Measurements from ENCODE around the gene KCNIP3. TPM values are rescaled to one million over a fixed set of nuclear protein-coding genes. Genes with fewer than 3 reads are reported as not detected.

Gene KCNIP3
- total RNA-seq, 1 donor from 2014 or later, result 0.68 TPM

- H3K27ac Mint-ChIP-seq (ENCODE audit: unreplicated experiment), result no peak overlapping the region
- Histone ChIP-seq H3K27ac (ENCODE audit: low read depth, low read length) (no peak overlapping the region), H3K4me2 (ENCODE audit: low read length) (no peak overlapping the region), H3K4me1 (ENCODE audit: insufficient read depth, low read length) (no peaks in the 10 kb centered on the region), H3K27me3 (ENCODE audit: insufficient read depth, low read length) (no peaks in the 10 kb centered on the region), H3K4me3 (ENCODE audit: insufficient read depth, low read depth, low read length) (no peak overlapping the region), H3K36me3 (ENCODE audit: insufficient read depth, low read length) (no peaks in the 10 kb centered on the region), H3K79me2 (ENCODE audit: insufficient read depth, low read length) (no peaks in the 10 kb centered on the region), H3K9ac (ENCODE audit: low read length) (no peak overlapping the region), H4K20me1 (ENCODE audit: insufficient read depth, low read length) (no peaks in the 10 kb centered on the region), H2AFZ (ENCODE audit: low read depth, low read length) (no peak overlapping the region), H3K9me3 (ENCODE audit: insufficient read depth, low read depth, low read length) (no peaks in the 10 kb centered on the region)
- H3K27me3 Mint-ChIP-seq (ENCODE audit: low read depth, unreplicated experiment), result peaks cover 37% of the 10 kb centered on the region
- FAIRE-seq (no peak), DNase-seq (ENCODE audit: low read depth) (no peak)
- TF ChIP-seq CTCF (IDR thresholded peaks at IDR 0.05; ENCODE audit: insufficient read depth, low read depth, low read length) (no peak), EZH2 (IDR thresholded peaks at IDR 0.05; ENCODE audit: insufficient read depth, low read length) (no peak)
- H3K36me3 Mint-ChIP-seq (ENCODE audit: low read depth, unreplicated experiment), result no peaks in the 10 kb centered on the region
- no peak overlapping the region for H3K4me3 Mint-ChIP-seq (ENCODE audit: unreplicated experiment)
- peaks cover 3% of the 10 kb centered on the region for H3K9me3 Mint-ChIP-seq (ENCODE audit: unreplicated experiment)
- H3K4me1 Mint-ChIP-seq (ENCODE audit: low read depth, unreplicated experiment), result no peaks in the 10 kb centered on the region
Measured at GRCh38 chr2:95386031-95386430, 88.9 kb downstream of the KCNIP3 start.

GRCh38 chr2:95387358-95387757 lies 90.2 kb downstream of the KCNIP3 start:
- Mint-ChIP-seq H3K27me3 (ENCODE audit: low read depth, unreplicated experiment) (peaks cover 31% of the 10 kb centered on the region), H3K9me3 (ENCODE audit: unreplicated experiment) (peaks cover 7% of the 10 kb centered on the region), H3K4me1 (ENCODE audit: low read depth, unreplicated experiment) (no peaks in the 10 kb centered on the region), H3K36me3 (ENCODE audit: low read depth, unreplicated experiment) (no peaks in the 10 kb centered on the region), H3K27ac (ENCODE audit: unreplicated experiment) (no peak overlapping the region), H3K4me3 (ENCODE audit: unreplicated experiment) (no peak overlapping the region)
- H2AFZ ChIP-seq (ENCODE audit: low read depth, low read length), result no peak overlapping the region
- H3K79me2 ChIP-seq (ENCODE audit: insufficient read depth, low read length), result no peaks in the 10 kb centered on the region
- no peaks in the 10 kb centered on the region for H4K20me1 ChIP-seq (ENCODE audit: insufficient read depth, low read length)
- no peaks in the 10 kb centered on the region for H3K9me3 ChIP-seq (ENCODE audit: insufficient read depth, low read depth, low read length)
- no peak for TF ChIP-seq CTCF (IDR thresholded peaks at IDR 0.05; ENCODE audit: insufficient read depth, low read depth, low read length)
- TF ChIP-seq EZH2 (IDR thresholded peaks at IDR 0.05; ENCODE audit: insufficient read depth, low read length), result no peak
- no peaks in the 10 kb centered on the region for H3K27me3 ChIP-seq (ENCODE audit: insufficient read depth, low read length)
- no peak overlapping the region for H3K9ac ChIP-seq (ENCODE audit: low read length)
- no peaks in the 10 kb centered on the region for H3K4me1 ChIP-seq (ENCODE audit: insufficient read depth, low read length)
- H3K36me3 ChIP-seq (ENCODE audit: insufficient read depth, low read length), result no peaks in the 10 kb centered on the region
- H3K27ac ChIP-seq (ENCODE audit: low read depth, low read length), result no peak overlapping the region
- H3K4me2 ChIP-seq (ENCODE audit: low read length), result no peak overlapping the region
- H3K4me3 ChIP-seq (ENCODE audit: insufficient read depth, low read depth, low read length), result no peak overlapping the region
- FAIRE-seq (no peak), DNase-seq (ENCODE audit: low read depth) (no peak)

- no peak overlapping the region for H3K4me3 ChIP-seq (ENCODE audit: insufficient read depth, low read depth, low read length)
- TF ChIP-seq CTCF (IDR thresholded peaks at IDR 0.05; ENCODE audit: insufficient read depth, low read depth, low read length) (no peak), EZH2 (IDR thresholded peaks at IDR 0.05; ENCODE audit: insufficient read depth, low read length) (no peak)
- H3K9me3 ChIP-seq (ENCODE audit: insufficient read depth, low read depth, low read length), result no peaks in the 10 kb centered on the region
- DNase-seq (ENCODE audit: low read depth) (no peak), FAIRE-seq (no peak)
- H3K36me3 ChIP-seq (ENCODE audit: insufficient read depth, low read length), result no peaks in the 10 kb centered on the region
- no peak overlapping the region for H3K4me3 Mint-ChIP-seq (ENCODE audit: unreplicated experiment)
- peaks cover 9% of the 10 kb centered on the region for H3K9me3 Mint-ChIP-seq (ENCODE audit: unreplicated experiment)
- no peaks in the 10 kb centered on the region for H3K79me2 ChIP-seq (ENCODE audit: insufficient read depth, low read length)
- H3K27me3 Mint-ChIP-seq (ENCODE audit: low read depth, unreplicated experiment), result peaks cover 37% of the 10 kb centered on the region
- H4K20me1 ChIP-seq (ENCODE audit: insufficient read depth, low read length), result no peaks in the 10 kb centered on the region
- H2AFZ ChIP-seq (ENCODE audit: low read depth, low read length), result no peak overlapping the region
- H3K27ac ChIP-seq (ENCODE audit: low read depth, low read length), result no peak overlapping the region
- no peak overlapping the region for H3K9ac ChIP-seq (ENCODE audit: low read length)
- no peaks in the 10 kb centered on the region for H3K4me1 ChIP-seq (ENCODE audit: insufficient read depth, low read length)
- H3K4me2 ChIP-seq (ENCODE audit: low read length), result no peak overlapping the region
- H3K27ac Mint-ChIP-seq (ENCODE audit: unreplicated experiment), result no peak overlapping the region
- no peaks in the 10 kb centered on the region for H3K4me1 Mint-ChIP-seq (ENCODE audit: low read depth, unreplicated experiment)
- no peaks in the 10 kb centered on the region for H3K36me3 Mint-ChIP-seq (ENCODE audit: low read depth, unreplicated experiment)
- H3K27me3 ChIP-seq (ENCODE audit: insufficient read depth, low read length), result no peaks in the 10 kb centered on the region
Measured at GRCh38 chr2:95388091-95388692, 91.0 kb downstream of the KCNIP3 start.

Measured in astrocyte (in vitro differentiated cells and primary cell).